SU-DHL-6 (cell line): ENCODE measurements around the gene DHRS12.

Source experiments
- EZH2phosphoT487 ChIP-seq: fragments of 200-600 bp; sonication (generic), shearing (Covaris generic); conservative IDR thresholded peaks from 2 replicates; pipeline ENCODE4 v1.6.1; 2018; ENCODE audit warnings: mild to moderate bottlenecking, antibody characterized with exemption, low read length, moderate library complexity, mixed read lengths
- TF ChIP-seq, protein P1 (sequence below): fragments of 200-600 bp; sonication (generic); IDR thresholded peaks from one replicate; pipeline ENCODE4 v1.5.1; 2017; ENCODE audit warnings: antibody characterized with exemption, mild to moderate bottlenecking, low read length, moderate library complexity; ENCODE audit not compliant: insufficient read depth, poor library complexity, severe bottlenecking

GRCh38 chr13:51801631-51802099, 2.3 kb downstream of the DHRS12 start:
- TF ChIP-seq, protein P1, sequence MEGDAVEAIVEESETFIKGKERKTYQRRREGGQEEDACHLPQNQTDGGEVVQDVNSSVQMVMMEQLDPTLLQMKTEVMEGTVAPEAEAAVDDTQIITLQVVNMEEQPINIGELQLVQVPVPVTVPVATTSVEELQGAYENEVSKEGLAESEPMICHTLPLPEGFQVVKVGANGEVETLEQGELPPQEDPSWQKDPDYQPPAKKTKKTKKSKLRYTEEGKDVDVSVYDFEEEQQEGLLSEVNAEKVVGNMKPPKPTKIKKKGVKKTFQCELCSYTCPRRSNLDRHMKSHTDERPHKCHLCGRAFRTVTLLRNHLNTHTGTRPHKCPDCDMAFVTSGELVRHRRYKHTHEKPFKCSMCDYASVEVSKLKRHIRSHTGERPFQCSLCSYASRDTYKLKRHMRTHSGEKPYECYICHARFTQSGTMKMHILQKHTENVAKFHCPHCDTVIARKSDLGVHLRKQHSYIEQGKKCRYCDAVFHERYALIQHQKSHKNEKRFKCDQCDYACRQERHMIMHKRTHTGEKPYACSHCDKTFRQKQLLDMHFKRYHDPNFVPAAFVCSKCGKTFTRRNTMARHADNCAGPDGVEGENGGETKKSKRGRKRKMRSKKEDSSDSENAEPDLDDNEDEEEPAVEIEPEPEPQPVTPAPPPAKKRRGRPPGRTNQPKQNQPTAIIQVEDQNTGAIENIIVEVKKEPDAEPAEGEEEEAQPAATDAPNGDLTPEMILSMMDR = no peak
- no peak for TF ChIP-seq EZH2phosphoT487
